ENCODE results near the gene CSNK2A2. TPM values are rescaled to one million over a fixed set of nuclear protein-coding genes. Genes with fewer than 3 reads are reported as not detected.

The CSNK2A2 gene
- total RNA-seq, 1 donor from 2014 or later, result 96.2 TPM

Other genes with a start within 250 kb of the CSNK2A2 start
- not detected in 2 replicates for gene CNGB1, start 227.0 kb downstream of the CSNK2A2 start, total RNA-seq
- gene ZNF319, start 197.4 kb downstream of the CSNK2A2 start, total RNA-seq, result 11.2 and 11.5 TPM in 2 replicates
- 91.3 and 100.0 TPM in 2 replicates for gene USB1, start 196.7 kb downstream of the CSNK2A2 start, total RNA-seq
- gene MMP15, start 172.4 kb downstream of the CSNK2A2 start, total RNA-seq, result 14.8 and 15.4 TPM in 2 replicates
- gene CFAP20, start 68.7 kb downstream of the CSNK2A2 start, total RNA-seq, result 40.1 and 43.6 TPM in 2 replicates
- not detected in 2 replicates for gene PRSS54, start 96.9 kb upstream of the CSNK2A2 start, total RNA-seq
- 2.5 and 3.6 TPM in 2 replicates for gene GINS3, start 194.4 kb upstream of the CSNK2A2 start, total RNA-seq

Measured in astrocyte (in vitro differentiated cells and primary cell).